GM23338 (cell line): ENCODE measurements around the gene SLC50A1. TPM values are rescaled to one million over a fixed set of nuclear protein-coding genes. Genes with fewer than 3 reads are reported as not detected.

ENCODE experiments used
- ATAC-seq: fragments of 200-7000 bp; cut with Tn5 transposase; 3 replicates; pipeline ENCODE4 v1.9.1; 2020
- DNase-seq: peaks from one replicate; pipeline ENCODE4 v3.0.0-alpha.2; 2015; ENCODE audit warnings: low spot score
- H2AFZ ChIP-seq: fragments of 200-600 bp; sonication (generic); 2 replicates; pipeline ENCODE4 v1.8.0; 2016; ENCODE audit warnings: antibody characterized with exemption, mild to moderate bottlenecking, moderate library complexity
- H3F3A ChIP-seq: fragments of 200-600 bp; sonication (generic); replicated peaks from 2 replicates; pipeline ENCODE4 v1.8.0; 2017; ENCODE audit warnings: antibody characterized with exemption, mixed run types, low read depth
- H3K27ac ChIP-seq: fragments of 200-600 bp; sonication (generic); 2 replicates; pipeline ENCODE4 v1.6.1; 2016; ENCODE audit warnings: low read depth
- H3K27me3 ChIP-seq: fragments of 200-600 bp; sonication (generic); 2 replicates; pipeline ENCODE4 v1.8.0; 2016; ENCODE audit warnings: mild to moderate bottlenecking, mixed run types, moderate library complexity; ENCODE audit not compliant: insufficient read depth
- H3K36me3 ChIP-seq: fragments of 200-600 bp; sonication (generic); 2 replicates; pipeline ENCODE4 v1.8.0; 2016; ENCODE audit warnings: mild to moderate bottlenecking; ENCODE audit not compliant: insufficient read depth
- H3K4me1 ChIP-seq: fragments of 200-600 bp; sonication (generic); 2 replicates; pipeline ENCODE4 v1.8.0; 2016; ENCODE audit warnings: mild to moderate bottlenecking, moderate library complexity; ENCODE audit not compliant: insufficient read depth
- H3K4me2 ChIP-seq: fragments of 200-600 bp; sonication (generic); 2 replicates; pipeline ENCODE4 v1.7.1; 2017; ENCODE audit warnings: mixed run types
- H3K4me3 ChIP-seq: fragments of 200-600 bp; sonication (generic); 2 replicates; pipeline ENCODE4 v1.6.1; 2016; ENCODE audit warnings: mixed run types
- H3K79me2 ChIP-seq: fragments of 200-600 bp; sonication (generic); replicated peaks from 2 replicates; pipeline ENCODE4 v1.8.0; 2017; ENCODE audit warnings: mild to moderate bottlenecking; ENCODE audit not compliant: insufficient read depth
- H3K9me2 ChIP-seq: fragments of 200-600 bp; sonication (generic); 2 replicates; pipeline ENCODE4 v1.8.0; 2017; ENCODE audit not compliant: insufficient read depth
- H4K20me1 ChIP-seq: fragments of 200-600 bp; sonication (generic); replicated peaks from 2 replicates; pipeline ENCODE4 v1.8.0; 2017; ENCODE audit warnings: mild to moderate bottlenecking; ENCODE audit not compliant: insufficient read depth
- H3K27ac Mint-ChIP-seq: 2 replicates; pipeline ENCODE4 v1.8.0; 2020; ENCODE audit warnings: inconsistent platforms, mild to moderate bottlenecking, moderate library complexity, mixed read lengths
- H3K27me3 Mint-ChIP-seq: 3 replicates; pipeline ENCODE4 v1.8.0; 2022; ENCODE audit warnings: low read depth, mild to moderate bottlenecking, moderate library complexity, mixed read lengths, inconsistent platforms; ENCODE audit not compliant: insufficient read depth, poor library complexity
- H3K36me3 Mint-ChIP-seq: 3 replicates; pipeline ENCODE4 v1.8.0; 2021; ENCODE audit warnings: low read depth, mild to moderate bottlenecking, inconsistent platforms, moderate library complexity, mixed read lengths
- H3K4me1 Mint-ChIP-seq: 3 replicates; pipeline ENCODE4 v1.8.0; 2020; ENCODE audit warnings: mild to moderate bottlenecking, inconsistent platforms, mixed read lengths
- H3K4me3 Mint-ChIP-seq: 3 replicates; pipeline ENCODE4 v1.8.0; 2021; ENCODE audit warnings: moderate library complexity, mild to moderate bottlenecking, inconsistent platforms, mixed read lengths
- H3K9me3 Mint-ChIP-seq: 3 replicates; pipeline ENCODE4 v1.8.0; 2020; ENCODE audit warnings: moderate library complexity, mild to moderate bottlenecking, inconsistent platforms, mixed read lengths
- CREB1 ChIP-seq: fragments of 250-450 bp; sonication (Bioruptor Pico); IDR thresholded peaks from 2 replicates; pipeline ENCODE4 v1.5.0; 2020; ENCODE audit warnings: low read depth, mild to moderate bottlenecking, moderate library complexity
- CTCF ChIP-seq, 2 experiments: fragments of 200-600 bp in 1 of 2; sonication (generic) in 1 of 2; conservative IDR thresholded peaks; 2 replicates each; pipeline versions ENCODE4 v1.5.1 to v1.6.1; 2016 to 2017; ENCODE audit warnings: antibody characterized with exemption in 2 of 2, low read depth in 2 of 2, mild to moderate bottlenecking in 2 of 2, moderate library complexity in 1 of 2
- EZH2 ChIP-seq: fragments of 200-600 bp; sonication (generic); IDR thresholded peaks from one replicate; pipeline ENCODE4 v1.8.0; 2017; ENCODE audit warnings: antibody characterized with exemption, mild to moderate bottlenecking, low read depth; ENCODE audit not compliant: unreplicated experiment
- EZH2phosphoT487 ChIP-seq: fragments of 200-600 bp; sonication (generic); IDR thresholded peaks from one replicate; pipeline ENCODE4 v1.8.1; 2018; ENCODE audit warnings: antibody characterized with exemption; ENCODE audit not compliant: unreplicated experiment
- NANOG ChIP-seq: IDR thresholded peaks from 2 replicates; pipeline ENCODE4 v1.6.1; 2016; ENCODE audit warnings: antibody characterized with exemption, borderline replicate concordance
- POLR2AphosphoS5 ChIP-seq: IDR thresholded peaks from 2 replicates; pipeline ENCODE4 v1.6.1; 2016; ENCODE audit warnings: antibody characterized with exemption, low read depth
- STAT1 ChIP-seq: IDR thresholded peaks from one replicate; pipeline ENCODE4 v1.6.1; 2016; ENCODE audit warnings: antibody characterized with exemption; ENCODE audit not compliant: unreplicated experiment
- ZNF114 ChIP-seq: fragments of 250-450 bp; sonication (Bioruptor Pico); IDR thresholded peaks from 2 replicates; pipeline ENCODE4 v1.5.0; 2020; ENCODE audit warnings: mild to moderate bottlenecking, moderate library complexity
- ZNF331 ChIP-seq: fragments of 250-450 bp; sonication (Bioruptor Pico); IDR thresholded peaks from 2 replicates; pipeline ENCODE4 v1.5.0; 2020; ENCODE audit warnings: low read depth, mild to moderate bottlenecking, moderate library complexity
- ZNF462 ChIP-seq: fragments of 250-450 bp; sonication (Bioruptor Pico); IDR thresholded peaks from 2 replicates; pipeline ENCODE4 v1.5.0; 2020; ENCODE audit warnings: mild to moderate bottlenecking, moderate library complexity
- polyA plus RNA-seq: library from polyadenylated mRNA; unstranded; fragments of >200 nt; fragmentation: Nextera tagmentation; extraction: Ambion mirVana; gene quantifications from 2 replicates; pipeline ENCODE4 v1.2.1, GENCODE V29; 2016
- total RNA-seq: library from RNA; depleted of rRNA; stranded (reverse); fragments of >200 nt; shearing (Covaris generic); gene quantifications from 2 replicates; pipeline ENCODE4 v1.2.3, GENCODE V29; 2014
- TF ChIP-seq, protein P1 (sequence below): IDR thresholded peaks from one replicate; pipeline ENCODE4 v1.6.1; 2018; ENCODE audit warnings: antibody characterized with exemption; ENCODE audit not compliant: unreplicated experiment

Gene SLC50A1
- total and polyA plus RNA-seq, 2 experiments from 2014 or later, result 30.0 to 63.9 TPM

GRCh38 chr1:155140630-155140953 lies 4.9 kb downstream of the SLC50A1 start:
- Histone ChIP-seq H3K4me1 (peaks cover 10% of the 10 kb centered on the region), H2AFZ (peak overlapping the region; percentile 40; the same call in 1 of the 2 replicates), H3F3A (peaks cover 24% of the 10 kb centered on the region; the same call in 1 of the 2 replicates), H4K20me1 (peaks cover 13% of the 10 kb centered on the region), H3K27ac (no peak overlapping the region), H3K4me3 (peak overlapping the region; percentile 86), H3K9me2 (no peaks in the 10 kb centered on the region), H3K4me2 (peak overlapping the region; percentile 98), H3K36me3 (no peaks in the 10 kb centered on the region), H3K79me2 (peaks cover 22% of the 10 kb centered on the region), H3K27me3 (peaks cover 5% of the 10 kb centered on the region)
- Mint-ChIP-seq H3K36me3 (peaks cover 13% of the 10 kb centered on the region), H3K27me3 (peaks cover 11% of the 10 kb centered on the region), H3K27ac (peak overlapping the region; percentile 93), H3K9me3 (no peaks in the 10 kb centered on the region), H3K4me1 (peaks cover 7% of the 10 kb centered on the region; the same call in 2 of the 3 replicates), H3K4me3 (peak overlapping the region; percentile 96)
- no peak for DNase-seq
- TF ChIP-seq STAT1 (no peak), NANOG (no peak), ZNF331 (no peak), EZH2phosphoT487 (no peak), CTCF (conservative IDR thresholded peaks at IDR 0.05; ENCODE audit: low read depth in 2 of 2) (no peak), ZNF462 (CRISPR knock-in tag) (no peak), POLR2AphosphoS5 (no peak), EZH2 (no peak), ZNF114 (CRISPR knock-in tag) (no peak), CREB1 (CRISPR knock-in tag) (no peak)
- TF ChIP-seq, protein P1, sequence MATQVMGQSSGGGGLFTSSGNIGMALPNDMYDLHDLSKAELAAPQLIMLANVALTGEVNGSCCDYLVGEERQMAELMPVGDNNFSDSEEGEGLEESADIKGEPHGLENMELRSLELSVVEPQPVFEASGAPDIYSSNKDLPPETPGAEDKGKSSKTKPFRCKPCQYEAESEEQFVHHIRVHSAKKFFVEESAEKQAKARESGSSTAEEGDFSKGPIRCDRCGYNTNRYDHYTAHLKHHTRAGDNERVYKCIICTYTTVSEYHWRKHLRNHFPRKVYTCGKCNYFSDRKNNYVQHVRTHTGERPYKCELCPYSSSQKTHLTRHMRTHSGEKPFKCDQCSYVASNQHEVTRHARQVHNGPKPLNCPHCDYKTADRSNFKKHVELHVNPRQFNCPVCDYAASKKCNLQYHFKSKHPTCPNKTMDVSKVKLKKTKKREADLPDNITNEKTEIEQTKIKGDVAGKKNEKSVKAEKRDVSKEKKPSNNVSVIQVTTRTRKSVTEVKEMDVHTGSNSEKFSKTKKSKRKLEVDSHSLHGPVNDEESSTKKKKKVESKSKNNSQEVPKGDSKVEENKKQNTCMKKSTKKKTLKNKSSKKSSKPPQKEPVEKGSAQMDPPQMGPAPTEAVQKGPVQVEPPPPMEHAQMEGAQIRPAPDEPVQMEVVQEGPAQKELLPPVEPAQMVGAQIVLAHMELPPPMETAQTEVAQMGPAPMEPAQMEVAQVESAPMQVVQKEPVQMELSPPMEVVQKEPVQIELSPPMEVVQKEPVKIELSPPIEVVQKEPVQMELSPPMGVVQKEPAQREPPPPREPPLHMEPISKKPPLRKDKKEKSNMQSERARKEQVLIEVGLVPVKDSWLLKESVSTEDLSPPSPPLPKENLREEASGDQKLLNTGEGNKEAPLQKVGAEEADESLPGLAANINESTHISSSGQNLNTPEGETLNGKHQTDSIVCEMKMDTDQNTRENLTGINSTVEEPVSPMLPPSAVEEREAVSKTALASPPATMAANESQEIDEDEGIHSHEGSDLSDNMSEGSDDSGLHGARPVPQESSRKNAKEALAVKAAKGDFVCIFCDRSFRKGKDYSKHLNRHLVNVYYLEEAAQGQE, result no peak
- no peak for ATAC-seq
